ENCODE results near the gene CEACAM1.
A peak's percentile ranks its signal among the peaks of the same experiment; 100 is the strongest.
"Not testable (repeated sequence)": the region's sequence is repeated elsewhere in the genome, so short reads cannot be mapped to it uniquely, and the experiment has no call there.

The CEACAM1 gene

DNA sequence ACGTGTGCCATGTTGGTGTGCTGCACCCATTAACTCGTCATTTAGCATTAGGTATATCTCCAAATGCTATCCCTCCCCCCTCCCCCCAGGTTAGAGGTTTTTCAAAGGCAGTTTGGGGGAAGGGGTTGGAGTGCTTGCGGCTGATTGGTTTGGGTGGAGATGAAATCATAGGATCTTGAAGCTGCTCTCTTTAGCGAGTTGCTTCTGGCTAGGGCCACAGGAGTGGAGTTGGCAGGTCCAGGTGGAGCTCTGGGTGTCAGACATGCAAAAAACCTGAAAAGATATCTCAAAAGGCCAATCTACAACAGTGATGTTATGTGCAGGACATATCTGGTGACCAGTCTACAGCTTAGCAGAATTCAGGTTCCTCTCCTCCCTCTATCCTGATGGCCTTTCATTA, 52.9 kb downstream of the CEACAM1 start:
- no peak for DNase-seq (ENCODE audit: low spot score)

GRCh38 chr19:42474743-42475142, 53.5 kb downstream of the CEACAM1 start:
- DNase-seq (ENCODE audit: low spot score) = no peak

- no peak for DNase-seq (ENCODE audit: low spot score)
Observed at GRCh38 chr19:42473686-42474085, 54.6 kb downstream of the CEACAM1 start.

GRCh38 chr19:42472402-42473147, 55.7 kb downstream of the CEACAM1 start:
- no peak for DNase-seq (ENCODE audit: low spot score)

DNA sequence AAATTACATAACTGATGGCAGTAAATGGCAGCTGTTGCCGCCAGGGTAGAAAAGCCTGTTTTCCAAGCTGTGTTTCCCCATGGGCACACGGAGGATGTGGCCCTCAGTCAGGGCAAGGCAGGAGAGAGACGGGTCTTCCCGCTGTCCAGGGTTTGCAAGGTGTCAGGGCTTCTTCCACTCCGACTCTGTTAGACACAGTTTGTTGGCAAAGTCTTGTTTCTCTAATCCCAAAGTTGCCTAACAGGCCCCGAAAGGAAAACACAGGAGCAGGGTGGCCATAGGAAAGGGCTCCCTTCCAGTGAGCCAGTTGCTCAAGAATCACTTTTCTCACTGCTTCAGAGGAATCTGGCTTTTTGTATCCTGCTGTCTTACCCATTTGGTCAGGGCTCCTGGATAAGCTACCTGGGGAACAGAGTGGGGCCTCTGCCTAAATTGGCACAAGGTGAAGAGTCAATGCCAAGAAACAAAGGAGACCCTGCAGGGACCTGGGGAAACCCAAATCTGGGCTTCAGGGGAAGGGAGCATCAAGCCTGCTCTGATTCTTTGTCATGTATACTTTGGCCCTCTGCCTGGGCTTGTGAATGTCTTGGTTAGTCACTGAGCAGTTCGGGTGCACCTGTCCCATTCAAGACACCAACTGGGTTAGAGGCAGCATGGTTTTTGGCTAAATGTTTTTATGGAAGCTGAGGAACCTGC, 56.6 kb downstream of the CEACAM1 start:
- no peak for DNase-seq (ENCODE audit: low spot score)

DNA sequence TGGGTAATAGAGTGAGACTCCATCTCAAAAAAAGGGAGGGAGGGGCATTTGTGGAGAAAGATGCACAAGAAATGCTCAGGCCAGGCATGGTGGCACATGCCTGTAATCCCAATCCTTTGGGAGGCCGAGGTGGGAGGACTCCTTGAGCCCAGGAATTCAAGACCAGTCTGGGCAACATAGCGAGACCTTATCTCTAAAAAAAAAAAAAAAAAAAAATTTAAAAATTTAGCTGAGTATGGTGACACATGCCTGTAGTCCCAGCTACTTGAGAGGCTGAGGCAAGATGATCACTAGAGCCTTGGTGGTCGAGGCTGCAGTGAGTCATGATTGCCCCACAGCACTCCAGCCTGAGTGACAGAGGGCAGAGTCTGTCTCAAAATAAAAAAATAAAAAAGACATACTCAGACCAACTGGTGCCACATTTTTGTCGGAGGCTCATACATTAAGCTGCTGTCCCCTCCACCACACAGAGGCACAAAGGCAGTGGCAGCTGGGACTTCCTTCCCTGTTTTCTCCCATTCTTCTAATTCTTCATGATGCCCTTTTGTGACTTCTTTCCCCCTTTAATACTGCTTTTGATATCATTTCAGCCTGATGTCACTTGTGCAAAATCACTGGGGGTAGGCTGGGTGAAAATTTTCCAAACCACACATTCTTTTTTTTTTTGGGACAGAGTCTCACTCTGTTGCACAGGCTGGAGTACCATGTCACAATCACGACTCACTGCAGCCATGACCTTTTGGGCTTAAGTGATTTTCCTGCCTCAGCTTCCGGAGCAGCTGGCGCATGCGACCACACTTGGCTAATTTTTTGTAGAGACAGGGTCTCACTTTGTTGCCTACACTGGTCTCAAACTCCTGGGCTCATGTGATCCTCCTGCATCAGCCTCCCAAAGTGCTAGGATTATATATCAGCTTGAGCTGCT, 58.7 kb downstream of the CEACAM1 start:
- DNase-seq (ENCODE audit: low spot score) = no peak

GRCh38 chr19:42468273-42468796, 59.9 kb downstream of the CEACAM1 start:
- DNase-seq (ENCODE audit: low spot score) = peak; percentile 90

GRCh38 chr19:42467183-42467760, 61.0 kb downstream of the CEACAM1 start:
- DNase-seq (ENCODE audit: low spot score) = no peak

- DNase-seq (ENCODE audit: low spot score) = no peak
Observed at GRCh38 chr19:42466521-42467182, 61.6 kb downstream of the CEACAM1 start.

GRCh38 chr19:42465827-42466280, 62.4 kb downstream of the CEACAM1 start:
- no peak for DNase-seq (ENCODE audit: low spot score)

DNA sequence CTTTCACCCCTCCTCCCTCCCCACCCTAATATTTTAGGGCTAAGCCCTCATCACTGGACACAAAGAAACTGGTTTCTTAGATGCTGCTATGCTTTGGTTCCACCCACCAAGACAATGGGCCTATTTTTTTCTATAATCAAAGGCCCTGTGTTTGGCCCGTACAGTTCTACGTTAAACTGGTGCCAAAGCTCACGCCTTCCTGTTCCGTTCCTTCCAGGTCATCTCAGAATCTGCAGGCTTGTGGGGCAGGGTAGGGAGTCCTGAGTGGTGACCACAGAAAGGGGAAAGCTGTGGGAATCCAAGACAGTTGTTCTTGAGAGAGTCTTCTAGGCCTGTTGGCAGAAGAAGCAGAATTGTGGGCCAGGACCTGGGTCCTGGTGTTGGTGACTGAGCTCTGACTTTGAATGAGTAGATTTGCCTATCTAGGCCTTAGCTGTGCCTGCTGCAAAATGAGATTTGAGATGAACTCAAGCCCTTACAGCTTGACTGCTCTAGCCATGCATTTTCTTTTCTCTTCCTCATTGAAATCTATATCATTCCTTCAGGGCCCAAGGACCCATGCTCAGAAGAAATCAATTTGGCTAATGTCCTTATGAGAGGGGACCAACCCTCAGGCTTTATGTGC, 66.5 kb downstream of the CEACAM1 start:
- DNase-seq (ENCODE audit: low spot score) = no peak

GRCh38 chr19:42461231-42461630, 67.0 kb downstream of the CEACAM1 start:
- DNase-seq (ENCODE audit: low spot score) = not testable (repeated sequence)

GRCh38 chr19:42459926-42460325, 68.4 kb downstream of the CEACAM1 start:
- DNase-seq (ENCODE audit: low spot score) = no peak

All from AG08395 (cell line).